Measurements from ENCODE around the gene TMEM181.
A peak's percentile ranks its signal among the peaks of the same experiment; 100 is the strongest.

The TMEM181 gene

DNA sequence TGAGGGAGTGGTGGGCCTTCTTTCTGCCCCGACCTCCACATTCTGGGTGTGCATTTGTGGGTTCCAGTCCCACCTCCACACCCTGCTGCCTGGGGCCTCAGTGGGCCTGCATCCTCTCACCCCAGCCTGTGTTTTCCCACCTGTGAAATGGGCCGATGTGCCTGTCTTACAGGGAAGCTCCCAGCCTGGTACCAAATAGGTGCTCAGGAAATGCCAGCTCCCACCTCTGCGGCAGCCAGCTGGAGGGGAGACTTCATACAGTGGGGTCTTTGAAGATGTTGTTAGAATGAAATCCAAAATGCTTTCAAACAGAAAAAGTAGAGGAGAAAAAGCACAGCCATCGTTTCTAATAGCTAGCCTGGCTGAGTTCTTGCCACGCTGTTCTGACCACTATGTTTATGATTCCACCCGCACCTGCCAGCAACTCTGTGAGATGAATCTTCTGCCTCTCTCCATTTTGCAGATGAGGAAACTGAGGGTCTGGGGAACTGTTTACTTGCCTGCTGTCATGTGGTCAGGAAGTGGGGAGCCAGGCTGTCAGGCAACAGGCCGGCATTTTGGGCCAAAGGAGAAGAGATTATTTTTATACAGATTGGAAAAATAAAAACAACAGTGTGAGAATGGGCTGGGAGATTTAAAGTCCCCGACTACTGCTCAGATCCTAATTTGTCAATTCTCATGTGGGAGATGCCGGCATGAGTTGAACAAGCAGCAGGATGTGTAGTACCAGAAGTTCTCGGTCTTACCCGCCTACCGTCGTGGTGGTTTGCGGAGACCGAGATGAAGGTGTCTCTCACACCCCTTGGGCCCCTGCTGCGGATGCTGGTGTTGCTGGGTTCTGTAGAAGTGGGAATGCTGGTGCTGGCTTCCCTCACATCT, 4.6 kb downstream of the TMEM181 start:
- peak; percentile 34 for DNase-seq (ENCODE audit: low spot score)

DNA sequence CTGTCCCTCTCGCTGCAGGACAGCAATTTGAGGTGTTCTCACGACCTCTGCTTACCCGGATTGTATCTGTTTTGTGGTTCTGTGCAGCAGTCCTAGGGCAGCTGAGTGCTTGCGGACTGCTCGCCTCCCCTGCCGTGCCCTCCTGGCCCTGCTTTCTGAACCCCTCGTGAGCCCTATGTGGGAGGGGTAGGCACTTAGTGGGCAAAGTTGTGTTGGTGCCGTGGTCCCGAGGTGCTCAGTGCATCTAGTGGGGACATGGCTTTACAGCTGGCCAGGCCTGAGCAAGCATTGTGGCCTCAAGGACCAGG, 5.2 kb downstream of the TMEM181 start:
- DNase-seq (ENCODE audit: low spot score): no peak

DNA sequence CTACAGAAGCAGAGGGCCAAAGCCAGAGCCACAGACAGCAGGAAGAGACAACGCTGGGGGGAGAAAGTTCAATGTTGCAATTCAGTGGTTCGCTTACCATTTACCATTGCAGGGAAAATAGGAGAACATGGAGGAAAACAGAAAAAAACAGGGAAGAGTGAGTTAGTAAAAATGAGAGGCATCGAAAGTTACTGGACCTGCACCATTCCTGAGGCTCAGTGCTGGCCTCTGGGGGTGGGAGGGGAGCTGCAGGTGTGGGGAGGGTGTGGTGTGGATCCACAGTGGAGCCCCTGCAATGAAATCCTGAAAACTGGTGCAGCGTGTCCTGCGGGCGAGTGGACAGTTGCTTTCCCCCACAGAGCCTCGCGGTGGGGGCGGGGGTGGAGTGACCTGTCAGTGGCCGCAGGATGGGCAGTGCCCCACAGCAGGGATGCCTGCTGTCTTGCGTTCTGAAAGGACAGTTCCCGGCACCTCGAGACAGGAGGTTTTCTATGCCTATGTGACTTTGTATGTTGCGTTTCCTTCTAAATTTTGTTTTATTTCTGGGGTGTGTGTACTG, 5.7 kb downstream of the TMEM181 start:
- DNase-seq (ENCODE audit: low spot score): no peak

DNA sequence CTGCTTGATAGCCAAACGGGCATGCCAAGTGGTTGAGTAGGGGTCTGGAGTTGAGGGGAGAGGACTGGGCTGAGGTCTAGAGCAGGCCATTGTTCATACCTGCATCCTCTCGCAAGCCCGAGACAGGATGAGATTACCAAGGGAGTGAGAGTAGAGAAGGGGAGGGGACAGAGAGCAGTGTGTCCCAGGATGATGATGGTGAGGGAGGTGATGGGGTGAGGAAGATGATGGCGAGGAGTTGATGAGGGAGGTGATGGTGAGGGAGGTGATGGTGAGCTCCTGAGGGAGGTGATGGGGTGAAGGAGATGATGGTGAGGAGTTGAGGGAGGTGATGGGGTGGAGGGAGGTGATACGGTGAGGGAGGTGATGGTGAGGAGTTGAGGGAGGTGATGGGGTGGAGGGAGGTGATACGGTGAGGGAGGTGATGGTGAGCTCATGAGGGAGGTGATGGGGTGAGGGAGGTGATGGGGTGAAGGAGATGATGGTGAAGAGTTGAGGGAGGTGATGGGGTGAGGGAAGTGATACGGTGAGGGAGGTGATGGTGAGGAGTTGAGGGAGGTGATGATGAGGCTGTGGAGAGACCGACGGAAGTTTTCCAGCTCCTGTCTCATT, 6.4 kb downstream of the TMEM181 start:
- DNase-seq (ENCODE audit: low spot score): no peak

DNA sequence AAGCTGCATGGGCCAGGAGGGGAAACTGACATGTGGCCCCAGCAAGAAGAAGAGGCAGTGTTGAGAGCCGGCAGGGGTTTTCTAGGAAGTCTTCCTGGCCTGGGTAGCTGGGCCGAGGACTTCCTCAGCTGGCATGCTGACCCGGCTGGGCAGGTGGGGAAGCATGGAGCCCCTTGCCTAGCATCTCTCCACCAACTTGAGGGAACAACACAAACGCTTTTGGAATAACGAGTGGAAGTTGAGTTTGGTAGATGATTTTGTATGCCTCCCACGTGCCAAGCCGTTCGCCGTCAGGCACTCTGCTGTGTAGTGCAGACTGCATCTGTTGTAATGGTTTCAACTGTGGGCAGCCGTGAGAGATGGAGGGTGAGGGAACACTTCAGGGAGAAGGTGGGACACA, 7.3 kb downstream of the TMEM181 start:
- no peak for DNase-seq (ENCODE audit: low spot score)

DNA sequence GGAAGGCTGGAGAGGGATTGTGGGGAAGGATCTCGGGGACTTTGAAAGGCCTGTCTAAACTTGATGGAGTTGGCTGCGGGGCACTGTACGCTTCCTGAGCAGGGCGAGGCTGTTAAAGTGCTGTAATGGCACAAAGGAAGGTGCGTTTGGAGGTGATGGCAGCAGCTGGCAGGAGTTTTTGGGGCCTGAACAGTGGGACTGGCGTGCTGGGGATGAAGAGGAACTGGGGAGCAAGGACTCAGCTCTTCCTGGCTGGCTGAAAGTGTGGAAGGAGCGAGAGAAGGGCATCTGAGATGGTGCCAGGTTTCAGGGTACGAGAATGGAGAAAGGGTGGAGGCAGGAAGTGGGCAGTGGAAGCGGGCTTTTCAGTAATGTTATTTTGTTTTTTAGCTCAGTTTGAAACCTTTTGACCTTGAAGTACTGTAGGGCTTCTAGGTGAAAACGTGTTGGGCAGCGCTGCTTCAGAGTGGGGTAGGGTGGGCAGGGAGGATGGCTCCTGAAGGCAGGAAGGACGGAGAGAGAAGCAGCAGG, 8.0 kb downstream of the TMEM181 start:
- DNase-seq (ENCODE audit: low spot score): peak; percentile 13

DNA sequence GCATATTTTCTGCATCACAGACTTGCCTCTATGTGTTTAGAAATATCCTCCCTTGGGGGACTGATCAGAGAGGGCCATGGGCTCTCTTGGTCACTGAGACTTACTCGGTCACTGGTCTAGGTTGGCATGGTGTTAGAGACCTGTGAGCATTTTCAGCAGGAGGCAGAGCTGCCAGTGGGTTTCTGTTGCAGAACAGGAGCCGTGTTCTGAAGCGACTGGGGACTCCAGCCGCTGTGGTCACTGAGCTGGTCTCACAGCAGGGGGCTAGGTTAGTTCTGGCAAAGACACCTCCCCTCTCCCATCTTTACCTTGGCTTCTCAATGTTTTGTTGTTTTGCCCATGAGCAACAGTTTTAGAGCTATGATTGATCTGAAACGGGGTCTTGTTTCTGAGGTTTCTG, 8.7 kb downstream of the TMEM181 start:
- DNase-seq (ENCODE audit: low spot score): no peak

DNA sequence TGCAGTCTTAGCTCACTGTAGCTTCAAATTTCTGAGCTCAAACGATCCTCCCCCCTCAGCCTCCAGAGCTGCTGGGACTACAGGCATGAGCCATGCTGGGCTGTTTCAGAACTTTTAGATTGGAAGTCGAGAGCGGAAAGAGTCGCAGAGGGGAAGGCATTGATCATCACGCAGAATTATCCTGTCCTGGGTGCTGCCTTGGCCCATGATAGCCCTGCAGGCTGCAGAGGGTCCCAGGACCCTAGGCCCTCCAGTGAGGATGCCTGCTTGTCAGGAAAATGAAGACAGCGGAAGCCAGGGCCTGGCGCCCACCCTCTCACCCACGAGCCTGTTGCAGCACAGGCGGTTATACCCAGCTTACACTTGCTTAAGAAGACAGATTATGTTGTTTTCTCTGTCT, 9.1 kb downstream of the TMEM181 start:
- DNase-seq (ENCODE audit: low spot score): no peak

DNA sequence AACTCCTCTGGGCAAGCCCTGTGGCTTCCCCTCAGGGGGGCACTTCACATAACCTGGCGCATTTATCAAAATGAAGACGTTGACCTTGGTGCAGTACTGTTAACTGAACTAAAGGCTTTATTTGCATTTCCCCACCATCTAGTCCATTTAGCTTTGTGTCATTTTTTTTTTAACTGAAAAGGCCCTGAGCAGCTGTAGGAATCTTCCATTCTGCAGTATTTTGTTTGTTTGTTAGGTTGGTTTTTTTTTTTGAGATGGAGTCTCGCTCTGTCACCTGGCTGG, 10.7 kb downstream of the TMEM181 start:
- no peak for DNase-seq (ENCODE audit: low spot score)

DNA sequence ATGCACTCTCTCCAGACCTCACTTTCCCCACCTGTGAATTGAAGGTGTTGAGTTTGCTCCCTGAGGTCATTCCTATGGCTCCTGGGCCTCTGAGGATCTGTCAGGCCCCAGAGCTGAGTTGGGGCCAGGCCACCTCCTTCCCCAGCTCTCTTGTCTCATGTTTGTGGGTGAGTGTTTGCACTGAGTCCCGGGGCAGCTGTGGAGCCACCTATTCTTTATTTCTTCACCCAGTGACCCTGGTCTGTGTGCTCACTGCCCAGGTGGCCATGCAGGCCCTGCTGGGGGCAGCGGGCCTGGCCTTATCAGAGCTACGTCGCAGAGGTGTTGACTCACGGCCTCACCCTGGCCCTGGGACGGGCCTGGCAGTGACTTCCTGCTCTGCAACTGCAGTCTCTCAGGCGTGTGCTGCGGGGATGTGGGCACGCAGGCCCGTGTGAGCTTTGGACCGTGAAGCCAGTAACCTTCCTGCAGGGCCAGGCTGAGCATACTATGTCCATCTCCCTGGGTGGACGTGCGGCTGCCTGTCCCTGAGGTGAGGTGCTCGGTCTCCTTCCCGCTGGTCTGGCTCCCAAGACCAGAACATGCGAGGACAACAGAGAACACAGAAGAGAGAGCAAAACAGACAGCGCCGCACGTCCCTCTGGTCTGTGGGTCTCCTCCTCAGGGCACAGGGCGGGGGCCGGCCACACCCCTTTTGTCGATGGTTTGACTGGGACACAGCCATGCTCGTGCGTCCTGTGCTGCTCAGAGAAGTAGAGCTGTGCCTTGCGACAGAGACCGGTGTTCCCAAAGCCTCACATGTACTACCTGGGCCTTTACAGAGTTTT, 12.1 kb downstream of the TMEM181 start:
- DNase-seq (ENCODE audit: low spot score): no peak

DNA sequence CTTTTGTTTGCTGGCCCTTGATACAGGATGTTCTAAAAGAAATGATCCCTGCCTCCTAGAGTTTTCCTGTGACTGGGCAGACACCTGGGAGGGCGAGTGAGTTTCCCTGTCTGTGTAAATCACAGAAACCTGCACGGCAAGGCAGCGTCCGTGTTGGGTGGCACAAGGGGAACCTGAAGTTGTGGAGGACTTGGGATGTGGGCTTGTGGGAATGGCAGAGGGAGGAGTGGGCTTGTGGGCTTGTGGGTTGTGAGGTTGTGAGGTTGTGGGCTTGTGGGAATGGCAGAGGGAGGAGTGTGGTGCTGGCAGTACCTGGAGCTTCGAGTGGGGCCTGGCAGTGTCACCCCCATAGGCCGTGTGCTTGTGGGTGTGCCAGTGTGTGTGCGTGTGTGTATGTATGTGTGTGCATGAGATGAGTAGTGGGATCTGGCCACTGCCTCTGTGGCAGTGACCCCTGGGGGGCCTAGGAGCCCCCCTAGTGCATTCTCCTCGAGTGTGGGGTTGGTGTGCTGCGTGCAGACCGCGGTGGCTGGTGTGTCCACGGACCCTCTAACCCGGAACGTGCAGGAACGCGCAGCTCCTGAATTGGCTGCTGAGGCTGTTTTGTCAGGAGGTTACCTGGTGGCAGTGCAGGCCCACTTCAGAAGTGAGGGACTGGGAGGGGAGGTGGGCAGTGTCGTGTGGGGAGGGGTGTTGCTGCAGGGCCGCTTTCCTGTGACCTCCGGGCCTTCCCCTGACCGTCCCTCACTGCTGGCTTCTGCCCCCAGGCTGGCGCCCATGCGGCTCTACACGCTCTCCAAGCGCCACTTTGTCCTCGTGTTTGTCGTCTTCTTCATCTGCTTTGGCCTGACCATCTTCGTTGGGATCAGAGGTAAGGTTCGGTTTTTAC, 13.0 kb downstream of the TMEM181 start:
- no peak for DNase-seq (ENCODE audit: low spot score)

DNA sequence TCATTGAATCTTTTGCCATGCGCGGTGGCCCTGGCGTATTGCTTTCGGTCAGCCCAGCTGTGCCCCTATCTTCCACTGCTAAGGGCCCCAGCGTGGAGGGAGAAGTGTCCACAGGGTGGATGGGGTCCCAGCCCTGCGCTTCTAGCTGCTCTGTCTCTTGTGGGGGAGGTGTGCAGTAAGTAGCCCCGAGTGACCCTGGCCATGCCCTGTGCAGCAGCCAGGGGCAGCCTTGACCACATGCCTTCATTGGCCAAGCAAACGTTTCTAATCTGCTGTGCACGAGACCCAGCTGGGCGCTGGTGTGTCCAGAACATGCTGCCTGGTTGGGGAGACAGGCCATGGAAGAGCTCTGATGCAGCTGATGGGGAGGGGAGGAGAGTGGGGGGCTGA, 13.6 kb downstream of the TMEM181 start:
- DNase-seq (ENCODE audit: low spot score): no peak

DNA sequence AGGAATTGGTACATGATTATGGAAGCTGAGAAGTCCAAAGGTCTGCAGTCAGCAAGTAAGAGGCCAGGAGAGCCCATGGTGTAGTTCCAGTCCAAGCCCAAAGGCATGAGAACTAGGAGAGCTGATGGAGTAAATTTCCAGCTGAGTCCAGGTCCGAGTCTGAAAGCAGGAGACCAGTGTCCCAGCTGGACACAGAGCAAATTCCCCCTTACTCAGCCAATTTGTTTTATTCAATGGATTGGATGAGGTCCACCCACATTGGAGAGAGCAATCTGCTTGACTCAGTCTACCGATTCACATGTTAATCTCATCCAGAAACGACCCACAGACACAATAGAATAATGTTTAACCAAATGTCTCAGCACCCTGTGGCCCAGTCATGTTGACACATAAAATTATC, 14.9 kb downstream of the TMEM181 start:
- no peak for DNase-seq (ENCODE audit: low spot score)

DNA sequence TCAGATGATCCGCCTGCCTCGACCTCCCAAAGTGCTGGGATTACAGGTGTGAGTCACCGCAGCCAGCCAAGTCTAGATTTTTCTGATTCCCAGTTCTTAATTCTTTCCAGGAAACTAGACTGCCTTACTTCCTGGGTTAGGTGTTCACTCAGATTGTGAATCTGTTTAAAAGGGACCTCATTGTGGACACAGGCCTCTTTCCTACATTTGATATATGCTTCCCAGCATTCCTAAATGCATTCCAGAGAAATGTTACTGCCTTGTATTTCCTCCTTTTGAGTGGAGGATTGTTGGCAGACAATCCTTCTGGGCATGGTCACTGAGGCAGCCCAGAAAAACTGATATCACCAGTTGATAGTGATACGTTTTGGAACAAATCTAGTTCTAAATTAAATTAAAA, 15.7 kb downstream of the TMEM181 start:
- DNase-seq (ENCODE audit: low spot score): no peak

DNA sequence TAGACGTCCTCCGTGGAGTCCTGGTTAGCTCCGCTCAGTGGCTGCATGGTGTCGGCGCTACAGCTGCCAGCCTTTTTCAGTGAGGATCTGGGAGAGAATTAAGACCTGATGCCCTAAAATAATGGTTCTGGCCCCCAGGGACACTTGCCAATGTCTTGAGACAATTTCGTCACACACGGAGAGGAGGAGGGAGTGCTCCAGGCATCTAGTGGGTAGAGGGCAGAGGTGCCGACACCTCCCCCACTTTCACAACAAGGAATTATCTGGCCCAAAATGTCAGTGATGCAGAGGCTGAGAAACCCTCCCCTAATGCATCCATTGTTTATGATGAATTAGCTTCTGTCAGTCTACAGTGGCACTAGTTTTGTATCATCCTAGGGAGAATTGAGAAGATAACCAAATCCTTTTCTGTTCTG, 24.4 kb downstream of the TMEM181 start:
- DNase-seq (ENCODE audit: low spot score): no peak

DNA sequence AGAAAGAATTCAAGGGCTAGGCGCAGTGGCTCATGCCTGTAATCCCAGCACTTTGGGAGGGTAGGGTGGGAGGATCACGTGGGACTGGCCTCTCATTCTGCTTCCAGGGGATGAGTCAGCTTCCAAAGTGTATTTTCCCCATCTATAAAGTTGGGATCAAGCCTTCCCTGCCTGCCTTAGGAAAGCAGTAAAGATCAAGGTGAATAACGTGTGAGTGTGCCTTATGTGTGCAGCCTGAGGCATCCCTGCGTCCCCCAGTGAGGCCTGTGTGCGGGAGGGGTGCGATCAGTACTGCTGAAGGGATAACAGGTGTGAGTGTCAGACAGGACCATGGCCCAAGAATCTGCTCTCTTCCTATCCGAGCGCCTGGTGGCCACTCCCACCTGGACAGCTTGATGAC, 26.8 kb downstream of the TMEM181 start:
- DNase-seq (ENCODE audit: low spot score): no peak

DNA sequence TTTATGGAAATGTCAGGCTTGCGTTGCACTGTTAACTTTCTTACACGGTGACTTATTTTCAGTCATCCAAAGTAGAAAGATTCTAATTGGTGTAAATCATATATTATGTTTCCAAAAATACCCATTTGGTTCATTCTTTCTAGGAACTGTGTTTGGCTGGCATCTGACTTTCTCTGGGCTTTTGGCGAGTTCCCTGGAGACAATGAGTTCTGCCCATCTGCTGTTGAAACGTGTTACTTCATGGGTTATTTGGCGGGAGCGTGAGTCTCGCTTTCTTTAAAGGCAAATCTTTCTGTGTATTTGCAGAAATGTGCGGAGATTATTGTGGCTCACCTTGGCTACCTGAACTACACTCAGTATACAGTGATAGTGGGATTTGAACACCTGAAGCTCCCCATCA, 29.5 kb downstream of the TMEM181 start:
- no peak for DNase-seq (ENCODE audit: low spot score)

DNA sequence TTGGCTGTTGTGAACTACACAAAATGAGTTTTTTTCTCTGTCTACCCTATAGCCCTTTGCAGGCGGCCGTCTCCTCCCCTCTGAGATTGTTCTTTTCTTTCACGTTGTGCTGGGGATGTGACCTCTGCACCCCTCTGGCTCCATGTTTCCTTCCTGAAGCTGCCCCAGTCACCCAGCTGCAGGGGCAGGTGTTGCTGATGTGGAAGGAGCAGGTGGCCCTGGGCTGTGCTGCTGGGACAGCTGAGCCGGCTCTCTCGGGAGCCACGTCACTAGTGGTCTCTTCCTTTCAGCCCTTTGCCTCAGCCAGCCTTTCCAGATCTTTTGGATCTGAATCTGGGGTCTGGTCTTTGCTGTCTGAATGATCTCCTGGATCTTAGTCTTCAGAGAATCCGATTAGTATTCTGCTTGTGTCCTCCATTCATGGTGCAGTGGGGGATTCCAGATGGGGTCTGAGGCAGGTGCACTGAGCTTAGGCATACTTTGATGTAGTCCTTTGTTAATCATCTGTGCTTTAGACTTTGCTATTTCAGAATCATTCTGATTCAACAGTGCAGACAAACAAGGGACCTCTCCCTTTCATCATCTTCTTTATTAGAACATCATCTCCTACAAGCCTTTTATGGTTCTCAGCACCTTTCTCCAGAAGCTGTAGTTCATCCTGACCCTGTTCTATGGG, 31.4 kb downstream of the TMEM181 start:
- DNase-seq (ENCODE audit: low spot score): no peak

DNA sequence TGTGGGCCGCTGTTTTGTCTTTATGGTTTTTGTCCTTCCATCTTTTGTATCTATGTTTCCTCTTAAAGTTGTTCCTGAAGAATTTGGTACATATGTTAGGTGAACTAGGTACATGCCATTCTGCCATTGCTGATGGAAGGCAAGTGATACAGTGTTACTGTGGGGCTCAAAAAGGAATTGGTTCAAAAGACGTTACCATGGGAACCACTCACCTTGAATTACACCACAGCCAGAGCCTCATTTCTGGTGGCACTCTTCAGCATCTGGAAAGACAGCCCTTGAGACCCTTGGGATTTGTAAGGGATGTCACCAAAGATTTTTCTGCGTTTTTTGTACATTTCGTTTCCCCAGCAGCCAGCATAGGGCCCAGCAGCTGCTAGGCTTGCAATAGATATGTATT, 31.9 kb downstream of the TMEM181 start:
- DNase-seq (ENCODE audit: low spot score): no peak

DNA sequence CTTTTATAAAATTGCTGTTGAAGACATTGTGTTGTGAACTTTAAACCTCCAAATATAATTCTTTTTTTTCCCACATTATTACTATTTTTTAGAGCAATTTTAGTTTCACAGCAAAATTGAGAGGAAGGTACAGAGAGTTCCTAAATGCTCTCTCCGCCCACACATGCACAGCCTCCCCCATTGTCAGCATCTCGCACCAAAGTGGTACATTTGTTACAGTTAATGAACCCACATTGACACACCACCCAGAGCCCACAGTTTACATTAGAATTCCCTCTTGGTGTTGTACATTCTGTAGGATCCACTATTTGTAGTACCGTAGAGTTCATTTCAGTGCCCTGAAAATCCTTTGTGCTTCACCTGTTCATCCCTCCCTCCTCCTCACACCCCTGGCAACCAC, 33.8 kb downstream of the TMEM181 start:
- DNase-seq (ENCODE audit: low spot score): no peak

DNA sequence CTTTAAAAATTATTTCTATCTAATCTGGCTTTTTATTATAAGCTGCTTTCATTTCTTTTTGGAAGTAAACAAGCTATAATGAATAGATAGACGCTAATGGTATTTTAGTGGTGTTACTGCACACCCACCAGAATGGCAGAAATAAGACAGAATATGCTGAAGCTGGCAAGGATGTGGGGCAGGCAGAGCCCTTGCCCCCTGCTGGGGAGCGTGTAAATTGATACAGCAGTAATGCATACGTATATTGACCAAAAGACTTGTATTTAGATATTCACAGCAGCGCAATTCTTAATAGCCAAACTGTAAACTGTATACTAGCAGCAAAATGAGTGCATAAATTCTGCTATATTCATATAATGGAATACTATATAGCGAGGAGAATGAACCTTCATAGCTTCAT, 35.3 kb downstream of the TMEM181 start:
- no peak for DNase-seq (ENCODE audit: low spot score)
